ENCODE data around the gene RUBCN.
"Not testable (repeated sequence)": the region's sequence is repeated elsewhere in the genome, so short reads cannot be mapped to it uniquely, and the experiment has no call there.

Gene RUBCN

GRCh38 chr3:197682713-197683112 lies 54.0 kb downstream of the RUBCN start:
- DNase-seq: no peak

GRCh38 chr3:197680955-197681521 lies 55.7 kb downstream of the RUBCN start:
- DNase-seq: no peak

- DNase-seq: no peak
Observed at GRCh38 chr3:197675951-197676350, 60.8 kb downstream of the RUBCN start.

GRCh38 chr3:197675563-197675860 lies 61.2 kb downstream of the RUBCN start:
- no peak for DNase-seq

- DNase-seq: no peak
Observed at GRCh38 chr3:197674741-197675562, 61.8 kb downstream of the RUBCN start.

- no peak for DNase-seq
Observed at GRCh38 chr3:197673170-197673569, 63.5 kb downstream of the RUBCN start.

- no peak for DNase-seq
Observed at GRCh38 chr3:197670361-197670760, 66.3 kb downstream of the RUBCN start.

GRCh38 chr3:197667968-197668367 lies 68.7 kb downstream of the RUBCN start:
- DNase-seq: no peak

GRCh38 chr3:197667293-197667692 lies 69.4 kb downstream of the RUBCN start:
- not testable (repeated sequence) for DNase-seq

GRCh38 chr3:197666221-197666842 lies 70.4 kb downstream of the RUBCN start:
- not testable (repeated sequence) for DNase-seq

- not testable (repeated sequence) for DNase-seq
Observed at GRCh38 chr3:197665549-197665948, 71.2 kb downstream of the RUBCN start.

GRCh38 chr3:197665142-197665491 lies 71.6 kb downstream of the RUBCN start:
- DNase-seq: not testable (repeated sequence)

GRCh38 chr3:197664414-197665141 lies 72.1 kb downstream of the RUBCN start:
- not testable (repeated sequence) for DNase-seq

- not testable (repeated sequence) for DNase-seq
Observed at GRCh38 chr3:197663367-197664140, 73.2 kb downstream of the RUBCN start.

GRCh38 chr3:197662352-197662751 lies 74.4 kb downstream of the RUBCN start:
- not testable (repeated sequence) for DNase-seq

- not testable (repeated sequence) for DNase-seq
Observed at GRCh38 chr3:197661874-197662273, 74.8 kb downstream of the RUBCN start.

GRCh38 chr3:197661234-197661834 lies 75.4 kb downstream of the RUBCN start:
- not testable (repeated sequence) for DNase-seq

- not testable (repeated sequence) for DNase-seq
Observed at GRCh38 chr3:197659701-197660100, 77.0 kb downstream of the RUBCN start.

GRCh38 chr3:197659144-197659543 lies 77.6 kb downstream of the RUBCN start:
- not testable (repeated sequence) for DNase-seq

- not testable (repeated sequence) for DNase-seq
Observed at GRCh38 chr3:197658706-197659105, 78.0 kb downstream of the RUBCN start.

GRCh38 chr3:197657541-197658292 lies 79.0 kb downstream of the RUBCN start:
- not testable (repeated sequence) for DNase-seq
